M059J (cell line): ENCODE data around the gene GNG4. TPM values are rescaled to one million over a fixed set of nuclear protein-coding genes. Genes with fewer than 3 reads are reported as not detected.
"Not testable (repeated sequence)": the region's sequence is repeated elsewhere in the genome, so short reads cannot be mapped to it uniquely, and the experiment has no call there.

Experiments
- DNase-seq: peaks from one replicate; pipeline ENCODE4 v3.0.0-alpha.2; 2012; ENCODE audit warnings: low read depth
- total RNA-seq: library from RNA; depleted of rRNA; stranded (reverse); fragments of >200 nt; shearing (Covaris generic); gene quantifications from 2 replicates; pipeline ENCODE4 v1.2.3, GENCODE V29; 2014

Gene GNG4
- total RNA-seq, 1 experiment from 2014 or later, result 0.32 TPM

GRCh38 chr1:235625831-235626230, 23.8 kb downstream of the GNG4 start:
- no peak for DNase-seq

- no peak for DNase-seq
Observed at GRCh38 chr1:235625340-235625739, 24.2 kb downstream of the GNG4 start.

GRCh38 chr1:235624721-235625333, 24.8 kb downstream of the GNG4 start:
- peak; percentile 66 for DNase-seq

GRCh38 chr1:235622936-235623779, 26.4 kb downstream of the GNG4 start:
- DNase-seq, result no peak

GRCh38 chr1:235619149-235619548, 30.4 kb downstream of the GNG4 start:
- DNase-seq, result not testable (repeated sequence)

- peak; percentile 41 for DNase-seq
Observed at GRCh38 chr1:235617808-235618207, 31.8 kb downstream of the GNG4 start.

- DNase-seq, result no peak
Observed at GRCh38 chr1:235617140-235617539, 32.4 kb downstream of the GNG4 start.

- DNase-seq, result no peak
Observed at GRCh38 chr1:235614442-235614954, 35.1 kb downstream of the GNG4 start.

- DNase-seq, result no peak
Observed at GRCh38 chr1:235613602-235614001, 36.0 kb downstream of the GNG4 start.

GRCh38 chr1:235612761-235613160, 36.8 kb downstream of the GNG4 start:
- no peak for DNase-seq

- DNase-seq, result no peak
Observed at GRCh38 chr1:235610157-235610556, 39.4 kb downstream of the GNG4 start.

- no peak for DNase-seq
Observed at GRCh38 chr1:235608278-235608677, 41.3 kb downstream of the GNG4 start.

GRCh38 chr1:235607284-235607683, 42.3 kb downstream of the GNG4 start:
- DNase-seq, result no peak

- peak; percentile 28 for DNase-seq
Observed at GRCh38 chr1:235601104-235601503, 48.5 kb downstream of the GNG4 start.

GRCh38 chr1:235599536-235599935, 50.0 kb downstream of the GNG4 start:
- DNase-seq, result no peak

GRCh38 chr1:235597867-235598553, 51.6 kb downstream of the GNG4 start:
- DNase-seq, result peak; percentile 67

- DNase-seq, result no peak
Observed at GRCh38 chr1:235595079-235595478, 54.5 kb downstream of the GNG4 start.

- DNase-seq, result not testable (repeated sequence)
Observed at GRCh38 chr1:235594281-235594895, 55.2 kb downstream of the GNG4 start.

GRCh38 chr1:235588916-235589515, 60.6 kb downstream of the GNG4 start:
- DNase-seq, result peak; percentile 74

GRCh38 chr1:235588156-235588555, 61.4 kb downstream of the GNG4 start:
- no peak for DNase-seq

GRCh38 chr1:235586992-235587391, 62.6 kb downstream of the GNG4 start:
- no peak for DNase-seq

GRCh38 chr1:235586413-235586812, 63.2 kb downstream of the GNG4 start:
- no peak for DNase-seq
